Activated gamma-delta T cell (primary cell): ENCODE data around the gene LGALS12.
"Not testable (repeated sequence)": the region's sequence is repeated elsewhere in the genome, so short reads cannot be mapped to it uniquely, and the experiment has no call there.

Source experiments
- DNase-seq: peaks from one replicate; lab custom pipeline; 2025; lab: John Stamatoyannopoulos, UW

Gene LGALS12

GRCh38 chr11:63504933-63505586 lies 824 bp upstream of the LGALS12 start:
- DNase-seq, result no peak

- no peak for DNase-seq
Measured at GRCh38 chr11:63506876-63507275, 992 bp downstream of the LGALS12 start.

DNA sequence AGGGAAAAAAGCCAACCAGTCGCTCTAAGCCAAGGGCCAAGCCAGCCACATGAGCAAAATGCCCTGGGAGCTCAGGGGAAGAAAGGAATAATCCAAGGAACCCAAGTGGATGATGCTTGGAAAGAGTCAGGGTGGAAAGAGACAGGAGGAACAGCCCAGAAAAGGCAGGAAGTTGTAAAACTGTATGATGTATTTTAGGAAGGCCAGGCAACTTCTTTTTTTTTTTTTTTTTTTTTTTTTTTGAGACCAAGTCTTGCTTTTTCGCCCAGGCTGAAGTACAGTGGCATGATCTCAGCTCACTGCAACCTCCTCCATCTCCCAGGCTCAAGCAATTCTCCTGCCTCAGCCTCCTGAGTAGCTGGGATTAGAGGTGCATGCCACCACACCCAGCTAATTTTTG lies 1.6 kb downstream of the LGALS12 start:
- DNase-seq, result no peak

DNA sequence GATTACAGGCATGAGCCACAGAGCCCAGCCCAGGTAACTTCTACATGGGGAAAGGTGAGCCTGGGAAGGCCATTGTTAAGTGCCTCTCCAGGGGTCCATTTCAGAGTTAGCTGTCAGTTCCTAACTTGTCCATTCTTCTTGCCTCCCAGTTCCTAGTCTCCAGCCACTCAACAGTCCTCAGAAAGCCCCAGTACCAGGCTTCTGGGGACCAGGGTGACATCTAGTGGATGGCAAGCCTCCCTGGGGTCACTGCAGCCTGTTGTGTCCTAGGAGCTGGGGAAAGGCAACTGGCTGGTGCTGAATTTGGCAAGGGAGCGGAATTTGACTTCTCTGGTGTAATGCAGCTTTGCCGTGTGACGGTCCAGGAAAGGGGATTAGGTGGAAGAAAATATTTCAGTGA lies 2.1 kb downstream of the LGALS12 start:
- no peak for DNase-seq

GRCh38 chr11:63508745-63509144 lies 2.9 kb downstream of the LGALS12 start:
- DNase-seq, result no peak

- no peak for DNase-seq
Measured at GRCh38 chr11:63510360-63511047, 4.6 kb downstream of the LGALS12 start.

DNA sequence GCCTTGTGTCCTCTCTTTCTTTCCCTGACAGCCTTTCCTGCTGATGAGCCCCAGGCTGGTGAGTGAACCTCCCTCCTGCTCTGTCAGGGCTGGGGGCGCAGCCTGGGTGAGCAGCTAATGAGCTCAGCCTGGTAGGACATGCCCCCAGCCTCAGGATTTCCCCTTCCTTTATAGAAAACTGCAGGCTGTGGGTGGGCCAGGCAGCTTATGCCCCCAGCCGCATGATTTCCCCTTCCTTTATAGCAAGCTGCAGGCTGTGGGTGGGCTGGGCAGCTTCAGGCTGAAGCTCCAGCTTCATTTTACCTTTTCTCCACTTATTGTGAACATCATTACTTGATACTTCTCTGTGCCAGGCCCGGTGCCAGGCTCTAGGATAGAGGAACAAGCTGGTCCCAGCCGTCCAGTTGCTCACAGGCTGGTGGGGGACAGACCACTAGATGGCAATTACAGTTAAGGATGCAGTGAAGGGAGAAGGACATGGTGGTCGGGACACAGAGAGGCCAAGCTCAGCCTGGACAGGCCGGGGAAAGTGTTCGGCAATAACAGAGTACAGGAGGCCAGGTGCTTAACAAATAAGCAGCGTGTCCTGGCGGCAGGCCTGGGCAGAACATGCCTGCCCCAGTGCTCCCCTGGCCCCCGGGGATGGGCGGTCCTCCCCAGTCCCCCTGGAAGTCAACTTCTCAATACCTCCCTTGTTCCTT lies 5.3 kb downstream of the LGALS12 start:
- DNase-seq, result no peak

GRCh38 chr11:63512816-63513215 lies 6.9 kb downstream of the LGALS12 start:
- DNase-seq, result no peak

DNA sequence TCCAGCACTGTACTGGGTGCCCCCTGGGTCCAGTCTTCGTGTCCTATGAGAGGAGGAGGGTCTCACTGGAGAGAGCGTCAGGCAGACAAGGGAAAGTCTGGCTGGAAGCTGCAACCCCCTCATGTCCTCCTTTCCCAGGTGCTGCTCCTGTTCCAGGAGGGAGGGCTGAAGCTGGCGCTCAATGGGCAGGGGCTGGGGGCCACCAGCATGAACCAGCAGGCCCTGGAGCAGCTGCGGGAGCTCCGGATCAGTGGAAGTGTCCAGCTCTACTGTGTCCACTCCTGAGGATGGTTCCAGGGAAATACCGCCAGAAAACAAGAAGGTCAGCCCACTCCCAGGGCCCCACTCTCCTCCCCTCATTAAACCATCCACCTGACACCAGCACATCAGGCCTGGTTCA lies 10.2 kb downstream of the LGALS12 start:
- no peak for DNase-seq

DNA sequence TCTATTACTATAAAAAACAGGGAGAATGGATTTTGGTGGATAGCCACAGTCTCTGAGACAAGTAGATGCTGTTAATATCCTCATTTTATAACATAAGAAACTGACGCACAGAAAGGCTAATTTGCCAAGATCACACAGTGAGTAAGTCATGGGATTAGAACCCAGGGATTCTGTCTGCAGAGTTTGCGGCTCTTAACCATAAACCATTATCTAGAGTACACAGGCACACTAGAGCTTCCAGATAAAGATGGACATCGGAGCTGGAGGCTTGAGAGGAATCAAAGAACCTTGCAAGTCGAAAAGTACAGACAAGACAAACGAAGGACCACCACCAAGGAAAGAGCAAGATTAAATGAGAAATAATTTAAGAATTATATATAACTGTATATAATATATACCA lies 11.3 kb downstream of the LGALS12 start:
- no peak for DNase-seq

- no peak for DNase-seq
Measured at GRCh38 chr11:63518548-63518947, 12.7 kb downstream of the LGALS12 start.

GRCh38 chr11:63520606-63521170 lies 14.8 kb downstream of the LGALS12 start:
- DNase-seq, result no peak

GRCh38 chr11:63521896-63522295 lies 16.0 kb downstream of the LGALS12 start:
- DNase-seq, result no peak

- DNase-seq, result no peak
Measured at GRCh38 chr11:63523151-63523550, 17.3 kb downstream of the LGALS12 start.

DNA sequence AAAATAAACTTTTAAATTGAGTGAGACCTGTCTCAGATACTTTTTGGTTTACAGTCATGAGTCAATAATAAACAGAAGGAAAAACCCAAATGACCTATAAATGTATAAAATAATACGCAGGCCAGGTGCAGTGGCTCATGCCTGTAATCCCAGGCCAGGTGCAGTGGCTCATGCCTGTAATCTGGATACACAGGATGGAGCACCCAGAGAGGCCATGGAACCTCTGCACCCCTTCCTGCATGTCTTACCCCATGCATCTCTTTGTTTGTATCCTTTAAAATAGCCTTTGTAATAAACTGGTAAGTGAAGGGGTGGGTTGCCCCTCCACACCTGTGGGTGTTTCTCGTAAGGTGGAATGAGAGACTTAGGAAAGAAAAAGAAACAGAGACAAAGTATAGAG lies 21.8 kb downstream of the LGALS12 start:
- DNase-seq, result no peak

- not testable (repeated sequence) for DNase-seq
Measured at GRCh38 chr11:63528156-63528555, 22.3 kb downstream of the LGALS12 start.

- not testable (repeated sequence) for DNase-seq
Measured at GRCh38 chr11:63528729-63529278, 22.9 kb downstream of the LGALS12 start.

GRCh38 chr11:63529373-63529772 lies 23.5 kb downstream of the LGALS12 start:
- not testable (repeated sequence) for DNase-seq

DNA sequence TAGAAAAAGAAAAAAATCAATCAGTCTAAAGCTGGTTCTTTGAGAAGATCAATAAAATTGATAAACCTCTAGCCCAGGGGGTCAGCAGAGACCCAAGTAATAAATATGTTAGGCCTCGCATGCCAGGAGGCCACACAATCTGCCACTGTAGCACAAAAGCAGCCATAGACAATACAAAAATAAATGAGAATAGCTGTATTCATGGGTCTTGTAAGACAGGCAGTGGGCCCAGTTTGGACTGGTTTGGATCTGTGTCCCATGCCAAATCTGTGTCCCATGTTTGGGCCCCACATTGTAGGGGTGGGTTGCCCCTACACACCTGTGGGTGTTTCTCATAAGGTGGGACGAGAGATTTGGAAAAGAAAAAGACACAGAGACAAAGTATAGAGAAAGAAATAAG lies 24.1 kb downstream of the LGALS12 start:
- DNase-seq, result no peak

DNA sequence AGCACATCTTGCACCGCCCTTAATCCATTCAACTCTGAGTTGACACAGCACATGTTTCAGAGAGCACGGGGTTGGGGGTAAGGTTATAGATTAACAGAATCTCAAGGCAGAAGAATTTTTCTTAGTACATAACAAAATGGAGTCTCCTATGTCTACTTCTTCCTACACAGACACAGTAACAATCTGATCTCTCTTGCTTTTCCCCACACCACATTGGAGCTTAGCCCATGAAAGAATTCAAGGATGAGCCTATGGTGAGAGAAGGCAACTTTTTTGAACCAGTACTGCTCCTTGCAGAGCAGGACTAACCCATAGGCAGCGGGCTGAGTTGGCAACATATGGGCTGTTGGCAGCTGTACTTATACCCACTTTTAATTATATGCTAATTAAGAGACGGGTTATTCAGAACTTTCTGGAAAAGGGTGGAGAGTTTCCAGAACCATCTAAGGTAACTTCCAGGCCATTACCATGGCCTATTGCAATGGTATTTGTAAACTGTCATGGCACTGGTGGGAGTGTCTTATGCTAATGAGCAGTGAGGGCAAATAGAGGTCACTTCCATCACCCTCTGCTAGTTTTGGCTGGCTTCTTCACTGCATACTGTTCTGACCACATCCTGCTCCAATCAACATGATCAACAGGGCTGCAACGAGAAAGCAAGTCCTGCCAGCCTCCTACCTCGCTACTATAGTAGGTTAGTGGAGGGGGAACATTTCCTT lies 25.3 kb downstream of the LGALS12 start:
- DNase-seq, result not testable (repeated sequence)

GRCh38 chr11:63532117-63532516 lies 26.2 kb downstream of the LGALS12 start:
- DNase-seq, result no peak
